IMR-90 (cell line): ENCODE data around the gene COL4A3.

Experiments used
- POLR2A ChIP-seq: IDR thresholded peaks from 2 replicates; pipeline ENCODE4 v1.6.1; 2012; ENCODE audit warnings: mild to moderate bottlenecking, low read depth, low read length
- RAD21 ChIP-seq: IDR thresholded peaks from 2 replicates; pipeline ENCODE4 v1.6.1; 2012; ENCODE audit warnings: low read length, improper control_type of control experiment
- TF ChIP-seq, protein P1 (sequence below): conservative IDR thresholded peaks from 2 replicates; pipeline ENCODE4 v1.5.1; 2012; ENCODE audit warnings: mild to moderate bottlenecking, low read depth, low read length, improper control_type of control experiment

- TF ChIP-seq, protein P1, sequence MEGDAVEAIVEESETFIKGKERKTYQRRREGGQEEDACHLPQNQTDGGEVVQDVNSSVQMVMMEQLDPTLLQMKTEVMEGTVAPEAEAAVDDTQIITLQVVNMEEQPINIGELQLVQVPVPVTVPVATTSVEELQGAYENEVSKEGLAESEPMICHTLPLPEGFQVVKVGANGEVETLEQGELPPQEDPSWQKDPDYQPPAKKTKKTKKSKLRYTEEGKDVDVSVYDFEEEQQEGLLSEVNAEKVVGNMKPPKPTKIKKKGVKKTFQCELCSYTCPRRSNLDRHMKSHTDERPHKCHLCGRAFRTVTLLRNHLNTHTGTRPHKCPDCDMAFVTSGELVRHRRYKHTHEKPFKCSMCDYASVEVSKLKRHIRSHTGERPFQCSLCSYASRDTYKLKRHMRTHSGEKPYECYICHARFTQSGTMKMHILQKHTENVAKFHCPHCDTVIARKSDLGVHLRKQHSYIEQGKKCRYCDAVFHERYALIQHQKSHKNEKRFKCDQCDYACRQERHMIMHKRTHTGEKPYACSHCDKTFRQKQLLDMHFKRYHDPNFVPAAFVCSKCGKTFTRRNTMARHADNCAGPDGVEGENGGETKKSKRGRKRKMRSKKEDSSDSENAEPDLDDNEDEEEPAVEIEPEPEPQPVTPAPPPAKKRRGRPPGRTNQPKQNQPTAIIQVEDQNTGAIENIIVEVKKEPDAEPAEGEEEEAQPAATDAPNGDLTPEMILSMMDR = no peak
- TF ChIP-seq POLR2A = no peak
- no peak for TF ChIP-seq RAD21
These were observed 92.2 kb downstream of the COL4A3 start for GRCh38 chr2:227256605-227257004.
